DOHH2 (cell line): ENCODE measurements around the gene KCNIP3.

Source experiments
- H3F3A ChIP-seq: fragments of 200-600 bp; sonication (generic), shearing (Covaris generic); 2 replicates; pipeline ENCODE4 v1.6.0; 2016; ENCODE audit warnings: antibody characterized with exemption, mild to moderate bottlenecking; ENCODE audit not compliant: control insufficient read depth, insufficient read depth
- H3K27ac ChIP-seq: fragments of 200-600 bp; sonication (generic); 2 replicates; pipeline ENCODE4 v1.5.1; 2014; ENCODE audit warnings: low read depth, mild to moderate bottlenecking, low read length, moderate library complexity
- H3K27me3 ChIP-seq: fragments of 200-600 bp; sonication (generic); 2 replicates; pipeline ENCODE4 v1.6.1; 2014; ENCODE audit warnings: mild to moderate bottlenecking, low read length, mixed read lengths; ENCODE audit not compliant: control insufficient read depth
- H3K36me3 ChIP-seq: fragments of 200-600 bp; sonication (generic); 2 replicates; pipeline ENCODE4 v1.6.1; 2014; ENCODE audit warnings: mild to moderate bottlenecking, low read length, moderate library complexity, mixed read lengths; ENCODE audit not compliant: control insufficient read depth
- H3K4me1 ChIP-seq: fragments of 200-600 bp; sonication (generic); 2 replicates; pipeline ENCODE4 v1.6.1; 2014; ENCODE audit warnings: mild to moderate bottlenecking, low read length, mixed read lengths; ENCODE audit not compliant: control insufficient read depth
- H3K4me2 ChIP-seq: fragments of 200-600 bp; sonication (generic); 2 replicates; pipeline ENCODE4 v1.6.0; 2014; ENCODE audit warnings: mild to moderate bottlenecking, low read length, moderate library complexity
- H3K4me3 ChIP-seq: fragments of 200-600 bp; sonication (generic); 2 replicates; pipeline ENCODE4 v1.5.1; 2014; ENCODE audit warnings: mild to moderate bottlenecking, low read length, mixed read lengths
- H3K79me2 ChIP-seq: fragments of 200-600 bp; sonication (generic); 2 replicates; pipeline ENCODE4 v1.6.1; 2014; ENCODE audit warnings: mild to moderate bottlenecking, low read length, mixed read lengths; ENCODE audit not compliant: control insufficient read depth
- H3K9me2 ChIP-seq: fragments of 200-600 bp; sonication (generic); replicated peaks from 2 replicates; pipeline ENCODE4 v1.6.1; 2014; ENCODE audit warnings: mild to moderate bottlenecking, low read length, mixed read lengths; ENCODE audit not compliant: control insufficient read depth
- H3K9me3 ChIP-seq: fragments of 200-600 bp; sonication (generic); 2 replicates; pipeline ENCODE4 v1.6.1; 2014; ENCODE audit warnings: antibody characterized with exemption, low read length, mixed read lengths; ENCODE audit not compliant: control insufficient read depth, insufficient read depth
- H4K20me1 ChIP-seq: fragments of 200-600 bp; sonication (generic); 2 replicates; pipeline ENCODE4 v1.6.0; 2014; ENCODE audit warnings: low read depth, mild to moderate bottlenecking, antibody characterized with exemption, low read length, moderate library complexity; ENCODE audit not compliant: control insufficient read depth, insufficient read depth
- CTCF ChIP-seq: fragments of 200-600 bp; sonication (generic); IDR thresholded peaks from one replicate; pipeline ENCODE4 v1.5.1; 2014; ENCODE audit warnings: antibody characterized with exemption, mild to moderate bottlenecking, low read depth, low read length; ENCODE audit not compliant: poor library complexity, severe bottlenecking
- EZH2phosphoT487 ChIP-seq: fragments of 200-600 bp; sonication (generic); IDR thresholded peaks from 2 replicates; pipeline ENCODE4 v1.6.1; 2017; ENCODE audit warnings: borderline replicate concordance, mild to moderate bottlenecking, antibody characterized with exemption, low read length, moderate library complexity, mixed read lengths

The KCNIP3 gene

GRCh38 chr2:95296011-95296410 is 1.1 kb upstream of the KCNIP3 start:
- no peak overlapping the region for H3K4me2 ChIP-seq
- no peaks in the 10 kb centered on the region for H3K9me3 ChIP-seq
- no peaks in the 10 kb centered on the region for H3K79me2 ChIP-seq
- TF ChIP-seq CTCF (no peak), EZH2phosphoT487 (no peak)
- H4K20me1 ChIP-seq, result no peaks in the 10 kb centered on the region
- H3K4me1 ChIP-seq, result no peaks in the 10 kb centered on the region
- H3K4me3 ChIP-seq, result no peak overlapping the region
- H3K36me3 ChIP-seq, result no peaks in the 10 kb centered on the region
- no peaks in the 10 kb centered on the region for H3K9me2 ChIP-seq
- no peaks in the 10 kb centered on the region for H3F3A ChIP-seq
- H3K27ac ChIP-seq, result no peak overlapping the region
- no peaks in the 10 kb centered on the region for H3K27me3 ChIP-seq

- H3F3A ChIP-seq, result no peaks in the 10 kb centered on the region
- H4K20me1 ChIP-seq, result no peaks in the 10 kb centered on the region
- no peaks in the 10 kb centered on the region for H3K4me1 ChIP-seq
- H3K36me3 ChIP-seq, result no peaks in the 10 kb centered on the region
- no peak for TF ChIP-seq EZH2phosphoT487
- no peak for TF ChIP-seq CTCF
- no peak overlapping the region for H3K4me3 ChIP-seq
- no peaks in the 10 kb centered on the region for H3K79me2 ChIP-seq
- no peaks in the 10 kb centered on the region for H3K27me3 ChIP-seq
- H3K4me2 ChIP-seq, result no peak overlapping the region
- H3K27ac ChIP-seq, result no peak overlapping the region
- no peaks in the 10 kb centered on the region for H3K9me3 ChIP-seq
- H3K9me2 ChIP-seq, result no peaks in the 10 kb centered on the region
Observed at GRCh38 chr2:95297639-95298395, 670 bp downstream of the KCNIP3 start.

GRCh38 chr2:95298486-95299111 is 1.5 kb downstream of the KCNIP3 start:
- TF ChIP-seq CTCF, result no peak
- TF ChIP-seq EZH2phosphoT487, result no peak
- H3K4me2 ChIP-seq, result no peak overlapping the region
- no peaks in the 10 kb centered on the region for H3K79me2 ChIP-seq
- no peaks in the 10 kb centered on the region for H3K36me3 ChIP-seq
- H4K20me1 ChIP-seq, result no peaks in the 10 kb centered on the region
- H3K27me3 ChIP-seq, result no peaks in the 10 kb centered on the region
- no peaks in the 10 kb centered on the region for H3F3A ChIP-seq
- no peak overlapping the region for H3K27ac ChIP-seq
- H3K9me3 ChIP-seq, result no peaks in the 10 kb centered on the region
- no peaks in the 10 kb centered on the region for H3K4me1 ChIP-seq
- H3K9me2 ChIP-seq, result no peaks in the 10 kb centered on the region
- H3K4me3 ChIP-seq, result no peak overlapping the region
